HG03571 (cell line): ENCODE results near the gene PDIA6.
"Not testable (repeated sequence)": the region's sequence is repeated elsewhere in the genome, so short reads cannot be mapped to it uniquely, and the experiment has no call there.

ENCODE experiments used
- ATAC-seq: cut with Tn5 transposase; IDR thresholded peaks from one replicate; pipeline ENCODE4 v1.9.1; 2021; ENCODE audit not compliant: unreplicated experiment

PDIA6 gene

DNA sequence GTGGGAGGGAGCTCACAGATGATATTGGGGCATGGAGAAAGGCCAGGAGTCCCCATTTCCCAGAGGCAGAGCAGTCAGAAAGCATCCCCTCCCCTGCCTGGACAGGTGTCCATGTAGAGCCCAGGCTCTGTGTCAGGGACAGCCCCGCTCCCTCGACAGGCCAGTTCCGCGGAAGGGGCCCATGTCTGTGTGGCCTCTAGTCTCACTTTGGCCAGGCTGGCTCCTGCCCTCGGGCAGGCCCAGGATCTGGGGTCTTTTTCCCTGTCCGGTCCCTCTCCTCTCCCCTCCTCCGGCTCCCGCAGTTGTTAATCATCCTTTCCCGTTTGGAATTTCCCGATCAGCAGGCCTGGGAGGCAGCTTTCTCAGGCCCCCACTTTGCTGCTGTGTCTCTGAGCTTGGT lies 20.4 kb upstream of the PDIA6 start:
- no peak for ATAC-seq

- ATAC-seq: no peak
These were observed 19.8 kb upstream of the PDIA6 start for GRCh38 chr2:10832203-10832936.

DNA sequence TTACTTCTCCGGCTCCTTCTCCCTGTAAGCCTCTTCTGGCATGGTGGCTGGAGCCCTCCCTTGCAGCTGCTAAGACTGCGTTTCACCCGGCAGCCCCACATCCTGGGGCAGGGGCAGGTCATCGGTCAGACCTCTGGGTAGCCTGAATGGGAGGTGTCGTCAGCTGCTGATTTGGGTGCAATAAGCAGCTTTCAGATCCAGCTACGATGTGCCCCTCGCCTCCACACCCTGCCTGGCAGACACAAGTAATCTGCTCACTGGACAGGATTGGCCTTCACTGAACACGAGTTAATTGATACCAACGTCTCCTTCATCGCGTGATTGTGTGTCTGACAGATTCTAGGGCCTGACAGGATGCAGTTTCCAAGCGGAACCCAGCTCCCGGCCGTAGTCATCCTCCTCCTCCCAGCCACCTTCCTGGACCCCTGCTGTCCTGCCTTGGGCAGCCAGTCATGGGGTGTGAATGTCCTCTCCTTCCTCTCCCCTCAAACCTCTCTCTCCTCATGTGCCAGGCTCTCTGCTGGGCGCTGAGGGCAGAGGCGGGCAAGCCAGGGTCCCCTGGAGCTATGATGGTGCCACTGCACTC lies 18.9 kb upstream of the PDIA6 start:
- no peak for ATAC-seq

DNA sequence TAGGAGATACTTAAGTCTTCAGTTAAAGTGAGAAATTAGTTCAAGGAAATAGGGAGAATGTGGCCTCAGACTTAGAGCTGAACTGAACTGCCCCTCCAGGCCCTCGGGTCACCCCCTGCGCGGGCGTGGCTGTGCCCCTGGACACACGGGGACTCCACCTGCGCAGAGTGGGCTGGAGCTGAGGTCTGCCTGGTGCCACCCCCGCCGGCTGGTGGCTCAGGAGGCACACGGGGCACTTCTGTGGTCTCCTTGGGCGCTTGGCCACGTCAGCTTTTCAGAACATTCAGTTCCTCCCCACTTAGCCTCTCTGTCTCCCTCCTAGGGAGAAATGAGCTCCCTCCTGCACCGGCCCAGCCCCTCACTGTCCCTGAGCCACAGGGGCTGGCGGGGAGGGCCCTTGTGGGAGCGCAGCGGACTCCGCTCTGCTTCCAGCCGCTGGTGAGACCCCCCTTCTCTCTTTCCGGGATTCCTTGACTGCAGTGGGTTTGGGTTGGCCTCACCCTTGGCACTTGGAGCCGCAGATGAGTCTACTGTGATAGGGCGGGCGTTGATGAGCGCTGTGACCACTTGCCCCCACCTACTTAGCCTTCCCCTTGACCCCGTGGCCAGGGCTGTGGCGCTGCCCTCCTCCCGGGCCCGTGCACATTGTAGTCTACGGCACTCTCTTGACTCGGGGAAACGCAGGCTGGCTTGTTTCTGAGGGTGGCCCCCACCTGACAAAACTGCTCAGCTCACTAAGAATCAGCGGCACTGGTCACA lies 18.2 kb upstream of the PDIA6 start:
- no peak for ATAC-seq

- ATAC-seq: no peak
These were observed 17.6 kb upstream of the PDIA6 start for GRCh38 chr2:10830203-10830602.

DNA sequence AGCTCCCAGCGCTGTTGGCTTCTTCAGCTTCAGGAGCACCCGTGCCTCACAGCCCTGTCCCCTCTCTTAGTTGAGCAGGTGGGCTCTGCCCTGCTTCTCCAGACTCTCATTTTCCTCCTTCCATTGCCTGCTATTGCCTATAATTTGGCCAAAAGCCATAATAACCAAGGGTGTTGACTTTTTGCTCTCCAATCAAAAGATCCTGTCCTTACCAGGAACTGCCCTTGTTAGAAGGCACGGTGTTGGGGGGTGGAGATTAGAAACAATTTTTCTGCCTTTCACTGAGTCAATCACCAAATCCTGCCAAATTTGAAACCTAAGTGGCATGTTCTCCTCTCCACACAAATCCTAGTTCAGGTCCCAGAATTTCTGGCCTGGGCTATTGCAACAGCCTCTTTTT lies 16.7 kb upstream of the PDIA6 start:
- no peak for ATAC-seq

DNA sequence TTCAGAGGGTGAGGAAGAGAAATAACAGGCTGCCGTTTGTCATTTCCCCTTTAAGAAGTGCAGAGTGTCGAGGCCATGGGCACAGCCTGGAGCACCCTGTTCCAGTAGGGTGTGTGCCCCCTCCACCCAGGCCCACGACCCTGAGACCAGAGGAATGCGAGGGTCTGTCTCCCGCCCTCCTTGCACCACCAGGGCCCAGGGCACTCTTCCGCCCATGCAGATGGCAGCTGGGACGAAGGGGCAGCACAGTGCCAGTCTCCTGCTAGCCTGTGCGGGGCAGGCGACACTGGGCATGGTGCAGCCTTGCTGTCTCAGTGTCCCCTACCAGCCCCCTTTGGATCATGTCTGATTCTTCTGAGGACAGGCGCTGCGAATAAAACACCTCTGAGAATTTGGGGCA lies 15.8 kb upstream of the PDIA6 start:
- ATAC-seq: no peak

GRCh38 chr2:10826625-10827024 lies 14.0 kb upstream of the PDIA6 start:
- no peak for ATAC-seq

DNA sequence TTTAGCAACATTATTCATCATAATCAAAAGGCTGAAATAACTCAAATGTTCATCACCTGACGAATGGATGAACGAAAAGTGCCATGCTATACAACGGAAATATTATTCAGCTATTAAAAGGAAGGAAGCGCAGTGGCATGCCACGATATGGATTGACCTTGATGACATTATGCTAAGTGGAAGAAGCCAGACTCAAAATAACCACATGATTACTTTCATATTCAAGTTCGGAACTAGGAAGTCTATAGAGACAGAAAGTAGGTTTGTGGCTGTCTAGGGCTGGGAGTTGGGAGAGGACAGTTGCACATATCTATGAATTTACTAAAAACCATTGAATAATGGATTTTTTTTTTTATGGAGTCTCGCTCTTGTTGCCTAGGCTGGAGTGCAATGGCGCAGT lies 13.4 kb upstream of the PDIA6 start:
- ATAC-seq: no peak

- ATAC-seq: no peak
These were observed 11.6 kb upstream of the PDIA6 start for GRCh38 chr2:10824191-10824590.

GRCh38 chr2:10820978-10821695 lies 8.6 kb upstream of the PDIA6 start:
- ATAC-seq: no peak

GRCh38 chr2:10820562-10820961 lies 8.0 kb upstream of the PDIA6 start:
- ATAC-seq: no peak

DNA sequence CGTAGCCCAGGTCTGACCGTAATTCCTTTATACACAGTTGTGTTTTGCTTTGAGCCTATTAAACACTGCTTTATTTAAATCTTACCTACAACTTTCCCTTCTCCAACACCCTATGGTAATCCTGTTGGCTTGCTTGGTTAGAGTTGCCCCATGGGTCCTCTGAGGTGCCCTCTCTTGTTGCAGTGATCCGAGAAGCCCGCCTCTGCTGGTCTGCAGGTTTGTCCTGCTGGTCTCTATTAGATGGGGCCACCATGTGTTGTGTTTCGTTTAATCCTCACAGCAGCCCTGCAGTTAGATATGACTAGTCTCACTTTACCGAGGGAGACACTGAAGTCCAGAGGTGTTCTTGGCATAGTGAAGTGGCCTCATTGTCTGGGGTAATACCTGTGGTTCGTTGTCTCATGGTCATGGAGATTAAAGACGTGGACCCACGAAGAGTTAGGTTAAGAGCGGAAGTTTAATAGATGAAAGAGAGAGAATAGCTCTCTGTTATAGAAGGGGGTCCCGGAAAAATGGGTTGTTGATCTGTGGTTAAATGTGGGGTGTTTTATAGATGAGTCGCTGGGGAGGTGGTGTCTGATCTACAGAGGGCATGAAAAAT lies 7.2 kb upstream of the PDIA6 start:
- ATAC-seq: no peak

DNA sequence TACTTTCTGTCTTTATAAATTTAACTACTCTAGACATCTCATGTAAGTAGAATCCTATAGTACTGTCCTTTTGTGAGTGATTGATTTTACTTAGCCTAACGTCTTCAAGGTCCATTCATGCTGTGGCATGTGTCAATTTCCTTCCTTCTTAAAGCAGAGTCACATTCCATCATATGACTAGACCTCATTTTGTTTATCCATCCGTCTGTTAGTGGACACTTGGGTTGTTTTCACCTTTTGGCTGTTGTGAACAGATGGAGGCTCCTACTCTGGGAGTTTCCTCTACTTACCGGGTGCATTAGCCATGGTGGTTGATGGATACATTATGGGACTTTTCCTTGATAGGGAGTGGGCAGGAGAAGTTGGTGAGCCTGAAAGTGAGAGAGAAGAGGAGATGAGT lies 6.4 kb upstream of the PDIA6 start:
- ATAC-seq: no peak

DNA sequence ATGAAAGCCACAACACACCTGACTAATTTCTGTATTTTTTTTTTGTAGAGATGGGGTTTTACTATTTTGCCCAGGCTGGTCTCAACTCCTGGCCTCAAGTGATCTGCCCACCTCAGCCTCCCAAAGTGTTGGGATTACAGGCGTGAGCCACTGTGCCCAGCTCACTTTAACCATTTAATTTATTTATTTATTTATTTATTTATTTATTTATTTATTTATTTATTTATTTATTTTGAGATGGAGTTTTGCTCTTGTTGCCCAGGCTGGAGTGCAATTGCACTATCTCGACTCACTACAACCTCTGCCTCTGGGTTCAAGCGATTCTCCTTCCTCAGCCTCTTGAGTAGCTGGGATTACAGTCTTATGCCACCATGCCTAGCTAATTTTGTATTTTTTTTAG lies 5.7 kb upstream of the PDIA6 start:
- not testable (repeated sequence) for ATAC-seq

DNA sequence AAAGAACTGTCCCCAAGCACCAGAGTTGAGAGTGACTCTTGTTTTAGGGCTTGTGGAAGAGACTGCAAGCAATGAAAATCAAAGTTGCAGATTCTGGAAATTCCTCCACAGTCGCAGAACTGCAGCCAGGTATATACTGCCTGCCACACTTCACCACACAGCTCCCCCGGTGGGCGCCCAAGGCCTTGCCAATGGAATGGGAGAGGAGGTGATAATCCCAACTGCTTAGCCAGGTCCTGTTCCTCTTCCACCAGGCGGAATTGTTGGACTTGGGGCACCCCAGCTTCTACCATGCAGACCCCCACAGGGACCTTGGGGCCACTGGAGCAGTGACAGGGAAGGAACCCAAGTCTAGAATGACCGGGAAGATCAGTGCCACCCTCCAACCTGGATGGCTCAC lies 4.8 kb upstream of the PDIA6 start:
- ATAC-seq: no peak

- ATAC-seq: no peak
These were observed 2.2 kb upstream of the PDIA6 start for GRCh38 chr2:10814571-10815331.

GRCh38 chr2:10814142-10814541 lies 1.6 kb upstream of the PDIA6 start:
- ATAC-seq: no peak

GRCh38 chr2:10813163-10814138 lies 866 bp upstream of the PDIA6 start:
- ATAC-seq: not testable (repeated sequence)
